Stomach (tissue), 9 donors: Measurements from ENCODE around the gene DACH1. TPM values are rescaled to one million over a fixed set of nuclear protein-coding genes. Genes with fewer than 3 reads are reported as not detected.

Source experiments
- DNase-seq, 2 donors: peaks; one replicate each; pipeline versions ENCODE4 v3.0.0 to v3.0.0-alpha.2; 2013 to 2019
- H3K27ac ChIP-seq, 5 donors: fragments of 200-600 bp in 4 of 5; sonication (generic) in 4 of 5; one replicate each; pipeline ENCODE4 v1.5.1; 2013 to 2019; ENCODE audit warnings: mild to moderate bottlenecking in 1 of 5, moderate library complexity in 1 of 5
- H3K27me3 ChIP-seq, 3 donors: fragments of 200-600 bp; sonication (generic); one replicate each; pipeline ENCODE4 v1.5.1; 2017 to 2019; ENCODE audit warnings: mixed run types in 1 of 3
- H3K36me3 ChIP-seq, 4 donors: fragments of 200-600 bp; sonication (generic); 1 replicate in 3 of 4; 2 replicates in 1 of 4; pipeline ENCODE4 v1.5.1; 2016 to 2019
- H3K4me1 ChIP-seq, 4 donors: fragments of 200-600 bp; sonication (generic); one replicate each; pipeline ENCODE4 v1.5.1; 2016 to 2019
- H3K4me3 ChIP-seq, 4 donors: fragments of 200-600 bp; sonication (generic) in 3 of 4; one replicate each; pipeline ENCODE4 v1.5.1; 2016 to 2019; ENCODE audit warnings: mild to moderate bottlenecking in 1 of 4
- H3K9me3 ChIP-seq, 4 donors: fragments of 200-600 bp; sonication (generic); one replicate each; pipeline ENCODE4 v1.5.1; 2016 to 2019
- EP300 ChIP-seq: sonication (generic); formaldehyde crosslinking; IDR thresholded peaks from one replicate; pipeline ENCODE4 v1.6.1; 2017; ENCODE audit warnings: antibody characterized with exemption
- POLR2A ChIP-seq, 4 donors: fragments of 450-650 bp; IDR thresholded peaks; one replicate each; pipeline ENCODE4 v1.6.1; 2016; ENCODE audit warnings: antibody characterized with exemption in 4 of 4, control low read depth in 2 of 4, mild to moderate bottlenecking in 1 of 4, moderate library complexity in 1 of 4
- POLR2AphosphoS5 ChIP-seq, 3 donors: sonication (generic); formaldehyde crosslinking; IDR thresholded peaks; one replicate each; pipeline ENCODE4 v1.6.1; 2016; ENCODE audit warnings: antibody characterized with exemption in 3 of 3
- WGBS, 5 donors: extraction: QIAGEN DNeasy Blood & Tissue Kit in 3 of 5; methylation state at CpG; one replicate each; pipeline versions ENCODE4 v1.1.5 to v1.1.7; 2013 to 2018; 5-methylcytosine and 5-hydroxymethylcytosine counted together
- intact Hi-C: fragments of 100-400 bp; cut with DNase I; formaldehyde crosslinking; loops from one replicate; pipeline ENCODE4 v1.15.1; 2023; ENCODE audit warnings: low total_unique reads
- polyA plus RNA-seq, 3 donors: library from polyadenylated mRNA; stranded (reverse); fragments of 200-250 nt; gene quantifications; one replicate each; pipeline ENCODE4 v1.2.3, GENCODE V29; 2013
- total RNA-seq, 5 donors: library from RNA; depleted of rRNA; stranded (reverse); fragments of >200 nt; gene quantifications; one replicate each; pipeline versions ENCODE4 v1.1.0 to v1.2.3, GENCODE V29; 2014 to 2016
- TF ChIP-seq, protein P1 (sequence below), 7 experiments: fragments of 450-650 bp in 4 of 7; fragments of 200-600 bp in 3 of 7; sonication (generic) in 3 of 7; IDR thresholded peaks; one replicate each; pipeline ENCODE4 v1.5.1; 2016 to 2019; ENCODE audit warnings: antibody characterized with exemption in 7 of 7, control low read depth in 2 of 7, mild to moderate bottlenecking in 1 of 7
- donor health status: healthy with polysubstance abuse.
- donor health status: Bipolar disorder and iron deficiency.
- donor health status: healthy.

DACH1 gene
- total and polyA plus RNA-seq, 8 donors = 0.28 to 9.4 (median 2.9) TPM; not detected in 1

DNA sequence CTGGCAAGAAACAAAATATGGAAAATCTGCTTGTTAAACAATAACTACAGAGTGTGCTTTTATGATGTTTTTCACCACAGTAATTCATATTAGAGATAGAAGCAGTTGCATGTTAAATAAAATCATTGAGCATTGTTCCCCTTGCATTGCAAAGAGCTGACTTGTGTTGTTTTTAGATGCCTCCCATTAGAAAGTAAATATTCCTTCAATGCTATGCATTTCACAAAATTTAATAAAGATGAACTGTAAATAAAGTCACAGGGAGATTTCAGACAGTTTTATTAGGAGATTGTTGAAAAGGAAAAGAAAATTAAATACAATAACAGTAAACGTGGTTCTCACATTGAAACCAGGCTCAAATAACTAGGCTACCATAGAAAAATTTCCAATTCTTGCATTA lies 429.3 kb downstream of the DACH1 start:
- intact Hi-C loops = no loop called here
- Histone ChIP-seq H3K9me3 (no peaks in the 10 kb centered on the region), H3K4me1 (no peaks in the 10 kb centered on the region), H3K27me3 (no peaks in the 10 kb centered on the region), H3K4me3 (no peak overlapping the region), H3K27ac (no peak overlapping the region), H3K36me3 (no peaks in the 10 kb centered on the region)
- no peak for DNase-seq
- 57 to 77% (median 65%) methylated on average over 1 of the region's 1 CpG for WGBS, 5 donors
- TF ChIP-seq EP300 = no peak
- TF ChIP-seq POLR2A (IDR thresholded peaks at IDR 0.05) = no peak
- no peak for TF ChIP-seq POLR2AphosphoS5 (IDR thresholded peaks at IDR 0.05)
- TF ChIP-seq, protein P1, sequence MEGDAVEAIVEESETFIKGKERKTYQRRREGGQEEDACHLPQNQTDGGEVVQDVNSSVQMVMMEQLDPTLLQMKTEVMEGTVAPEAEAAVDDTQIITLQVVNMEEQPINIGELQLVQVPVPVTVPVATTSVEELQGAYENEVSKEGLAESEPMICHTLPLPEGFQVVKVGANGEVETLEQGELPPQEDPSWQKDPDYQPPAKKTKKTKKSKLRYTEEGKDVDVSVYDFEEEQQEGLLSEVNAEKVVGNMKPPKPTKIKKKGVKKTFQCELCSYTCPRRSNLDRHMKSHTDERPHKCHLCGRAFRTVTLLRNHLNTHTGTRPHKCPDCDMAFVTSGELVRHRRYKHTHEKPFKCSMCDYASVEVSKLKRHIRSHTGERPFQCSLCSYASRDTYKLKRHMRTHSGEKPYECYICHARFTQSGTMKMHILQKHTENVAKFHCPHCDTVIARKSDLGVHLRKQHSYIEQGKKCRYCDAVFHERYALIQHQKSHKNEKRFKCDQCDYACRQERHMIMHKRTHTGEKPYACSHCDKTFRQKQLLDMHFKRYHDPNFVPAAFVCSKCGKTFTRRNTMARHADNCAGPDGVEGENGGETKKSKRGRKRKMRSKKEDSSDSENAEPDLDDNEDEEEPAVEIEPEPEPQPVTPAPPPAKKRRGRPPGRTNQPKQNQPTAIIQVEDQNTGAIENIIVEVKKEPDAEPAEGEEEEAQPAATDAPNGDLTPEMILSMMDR (IDR thresholded peaks at IDR 0.05) = no peak

DNA sequence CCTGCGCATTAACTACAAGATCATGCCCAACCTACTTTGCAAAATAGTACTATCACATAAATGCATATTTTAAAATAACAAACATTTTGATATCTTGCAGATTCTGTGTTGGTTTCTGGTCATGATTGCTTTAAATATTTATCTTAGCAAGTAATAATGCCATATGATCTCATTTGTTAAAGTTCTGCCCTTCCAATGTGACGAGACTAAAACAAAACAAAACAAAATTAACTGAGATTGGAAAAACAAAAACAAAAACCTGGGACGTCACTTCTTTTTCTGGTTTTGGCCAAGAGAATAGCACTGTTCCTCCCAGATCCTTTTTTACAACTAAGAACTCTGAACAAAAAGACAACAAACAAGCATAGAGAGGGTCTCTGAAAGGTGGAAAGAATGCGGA lies 436.3 kb downstream of the DACH1 start:
- DNase-seq = no peak
- H3K4me3 ChIP-seq = no peak overlapping the region
- TF ChIP-seq POLR2AphosphoS5 (IDR thresholded peaks at IDR 0.05) (no peak), POLR2A (IDR thresholded peaks at IDR 0.05) (no peak), EP300 (no peak)
- TF ChIP-seq, protein P1 (IDR thresholded peaks at IDR 0.05) = no peak
- H3K27ac ChIP-seq = no peak overlapping the region
- no peaks in the 10 kb centered on the region for H3K9me3 ChIP-seq
- WGBS, 5 donors = 66 to 79% (median 68%) methylated on average over 4 of the region's 4 CpGs
- no peaks in the 10 kb centered on the region for H3K36me3 ChIP-seq
- no peaks in the 10 kb centered on the region for H3K4me1 ChIP-seq
- no peaks in the 10 kb centered on the region for H3K27me3 ChIP-seq
- intact Hi-C loops = no loop called here

DNA sequence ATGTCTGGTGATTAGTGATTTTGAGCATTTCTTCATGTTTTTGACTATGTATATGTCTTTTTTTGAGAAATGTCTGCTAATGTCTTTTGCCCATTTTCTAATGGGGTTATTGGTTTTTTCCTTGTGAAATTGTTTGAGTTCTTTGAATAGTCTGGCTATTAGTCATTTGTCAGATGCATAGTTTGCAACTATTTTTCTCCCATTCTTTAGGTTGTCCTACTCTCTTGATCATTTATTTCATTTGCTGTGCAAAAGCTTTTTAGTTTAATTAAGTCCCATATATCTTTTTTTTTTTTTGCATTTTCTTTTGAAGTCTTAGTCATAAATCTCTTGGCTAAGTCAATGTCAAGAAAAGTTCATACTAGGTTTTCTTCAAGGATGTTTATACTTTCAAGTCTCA lies 449.8 kb downstream of the DACH1 start:
- intact Hi-C loops = no loop called here
- Histone ChIP-seq H3K4me3 (no peak overlapping the region), H3K27me3 (no peaks in the 10 kb centered on the region), H3K36me3 (no peaks in the 10 kb centered on the region), H3K4me1 (no peaks in the 10 kb centered on the region), H3K27ac (no peak overlapping the region), H3K9me3 (peaks cover 0 to 8% (median 0%) of the 10 kb centered on the region in 4 donors)
- TF ChIP-seq, protein P1 (IDR thresholded peaks at IDR 0.05) = no peak
- no peak for DNase-seq

DNA sequence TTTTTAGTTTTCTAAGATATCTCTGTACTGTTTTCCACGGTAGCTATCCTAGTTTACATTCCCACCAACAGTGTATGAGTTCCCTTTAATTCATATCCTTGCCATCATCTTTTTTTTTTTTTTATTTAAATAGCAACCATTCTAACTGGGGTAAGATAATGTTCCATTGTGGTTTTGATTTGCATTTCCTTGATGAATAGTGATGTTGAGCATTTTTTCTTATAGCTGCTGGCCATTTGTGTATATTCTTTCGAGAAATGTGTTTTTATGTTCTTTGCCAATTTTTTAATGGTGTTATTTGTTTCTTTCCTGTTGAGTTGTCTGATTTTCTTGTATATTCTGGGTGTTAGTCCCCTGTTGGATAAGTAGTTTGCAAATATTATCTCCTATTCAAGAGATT lies 454.8 kb downstream of the DACH1 start:
- no peaks in the 10 kb centered on the region for H3K9me3 ChIP-seq
- intact Hi-C loops = no loop called here
- DNase-seq = no peak
- H3K27me3 ChIP-seq = no peaks in the 10 kb centered on the region
- WGBS, 5 donors = 50 to 73% (median 66%) methylated on average over 2 of the region's 2 CpGs
- no peaks in the 10 kb centered on the region for H3K36me3 ChIP-seq
- no peak for TF ChIP-seq POLR2A (IDR thresholded peaks at IDR 0.05)
- TF ChIP-seq, protein P1 (IDR thresholded peaks at IDR 0.05) = no peak
- no peak for TF ChIP-seq POLR2AphosphoS5 (IDR thresholded peaks at IDR 0.05)
- TF ChIP-seq EP300 = no peak
- no peak overlapping the region for H3K27ac ChIP-seq
- H3K4me3 ChIP-seq = no peak overlapping the region
- H3K4me1 ChIP-seq = no peaks in the 10 kb centered on the region

DNA sequence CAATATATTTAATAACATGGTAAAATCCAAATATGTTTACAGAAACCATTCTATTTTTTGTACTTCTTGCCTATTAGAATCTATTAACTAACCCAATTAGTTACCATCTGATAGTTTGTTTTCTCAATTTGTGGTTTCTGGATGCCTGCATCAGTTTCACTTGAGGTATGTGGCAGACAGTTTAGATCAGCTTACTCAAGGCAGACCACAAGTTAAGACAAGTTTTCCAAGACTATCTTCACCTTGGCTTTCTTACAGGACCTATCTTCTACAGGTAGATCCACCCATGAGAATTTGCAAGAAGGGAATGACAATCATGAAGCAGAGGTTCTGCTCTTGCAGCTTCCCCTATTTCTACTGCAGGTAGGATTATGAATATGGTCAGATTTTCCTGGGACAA lies 458.6 kb downstream of the DACH1 start:
- no peak for TF ChIP-seq POLR2A (IDR thresholded peaks at IDR 0.05)
- TF ChIP-seq POLR2AphosphoS5 (IDR thresholded peaks at IDR 0.05) = no peak
- no peak for TF ChIP-seq EP300
- TF ChIP-seq, protein P1 (IDR thresholded peaks at IDR 0.05) = no peak
- Histone ChIP-seq H3K27me3 (no peaks in the 10 kb centered on the region), H3K4me1 (no peaks in the 10 kb centered on the region), H3K4me3 (no peak overlapping the region), H3K27ac (no peak overlapping the region), H3K9me3 (no peaks in the 10 kb centered on the region), H3K36me3 (no peaks in the 10 kb centered on the region)
- no peak for DNase-seq
- intact Hi-C loops = no loop called here
